DND-41 (cell line): ENCODE data around the gene ARHGEF12.

Experiments
- CTCF ChIP-seq: IDR thresholded peaks from 2 replicates; pipeline ENCODE4 v1.5.1; 2012; ENCODE audit warnings: borderline replicate concordance, low read length, moderate library complexity, mild to moderate bottlenecking; ENCODE audit not compliant: poor library complexity, severe bottlenecking; ENCODE audit errors: extremely low read depth
- EZH2 ChIP-seq: IDR thresholded peaks from 3 replicates; pipeline ENCODE4 v1.6.1; 2012; ENCODE audit warnings: borderline replicate concordance, low read depth, mild to moderate bottlenecking, moderate library complexity, low read length, inconsistent platforms; ENCODE audit not compliant: severe bottlenecking

DNA sequence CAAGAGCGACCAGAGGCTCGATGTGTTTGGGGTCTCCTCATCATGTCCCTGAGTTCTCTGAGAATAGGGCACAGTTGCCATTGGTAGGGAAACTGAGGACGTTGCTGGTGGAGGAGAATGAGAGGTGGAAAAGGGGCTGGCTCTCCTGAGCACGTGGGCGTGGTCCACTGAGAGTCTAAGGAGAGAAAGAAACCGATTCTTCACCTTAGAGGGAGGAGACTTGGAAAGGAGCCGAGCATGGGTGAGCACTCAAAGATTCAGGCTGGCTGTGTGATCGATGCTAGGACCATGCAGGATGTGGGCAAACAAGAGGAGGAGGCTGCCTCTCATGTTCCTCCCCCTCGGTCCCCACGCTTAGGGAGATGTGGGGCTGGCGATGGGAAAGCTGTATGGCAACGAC lies 30.9 kb upstream of the ARHGEF12 start:
- TF ChIP-seq CTCF (no peak), EZH2 (no peak)
